Amniotic stem cell (primary cell): ENCODE measurements around the gene PIK3R6.

ENCODE experiments used
- DNase-seq: peaks from one replicate; lab custom pipeline; 2025; lab: John Stamatoyannopoulos, UW

The PIK3R6 gene

GRCh38 chr17:8792646-8793045 is 74.8 kb downstream of the PIK3R6 start:
- DNase-seq, result no peak

DNA sequence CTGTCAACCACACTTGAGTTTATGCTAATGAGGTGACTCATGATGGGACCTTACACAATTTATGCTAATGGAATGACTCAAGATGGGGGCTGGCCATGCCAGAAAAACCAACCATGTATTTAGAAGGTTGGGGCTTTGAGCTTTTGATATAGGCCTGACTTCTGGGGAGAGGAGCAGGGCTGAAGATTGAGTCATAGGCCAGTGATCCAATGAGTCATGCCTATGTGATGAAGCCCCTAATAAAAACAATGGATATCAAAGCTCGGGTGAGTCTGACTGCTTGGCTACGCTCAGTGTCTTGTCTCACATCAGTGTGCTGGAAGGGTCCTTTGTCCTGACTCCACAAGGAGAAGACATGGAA is 75.6 kb downstream of the PIK3R6 start:
- DNase-seq, result no peak

GRCh38 chr17:8791248-8791909 is 76.1 kb downstream of the PIK3R6 start:
- no peak for DNase-seq

- DNase-seq, result no peak
Measured at GRCh38 chr17:8789743-8790142, 77.7 kb downstream of the PIK3R6 start.

DNA sequence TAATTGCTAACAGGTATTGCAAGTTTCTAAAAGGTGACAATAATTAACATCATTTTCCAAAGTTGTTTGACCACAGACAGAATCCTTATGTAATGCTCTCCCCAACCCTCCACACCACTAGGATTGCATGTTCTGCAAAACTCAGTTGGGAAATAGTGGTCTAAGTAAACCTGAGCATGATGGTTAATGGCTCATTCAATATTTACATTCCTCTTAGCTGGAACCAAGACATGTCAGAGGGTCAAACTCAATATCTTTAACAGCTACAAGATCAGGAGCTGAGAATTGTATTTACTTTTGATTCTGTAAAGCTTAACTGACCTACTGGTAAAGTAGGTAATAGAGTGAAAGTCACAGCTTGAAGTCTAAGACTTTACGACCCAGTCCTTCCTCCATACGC is 78.5 kb downstream of the PIK3R6 start:
- DNase-seq, result no peak

DNA sequence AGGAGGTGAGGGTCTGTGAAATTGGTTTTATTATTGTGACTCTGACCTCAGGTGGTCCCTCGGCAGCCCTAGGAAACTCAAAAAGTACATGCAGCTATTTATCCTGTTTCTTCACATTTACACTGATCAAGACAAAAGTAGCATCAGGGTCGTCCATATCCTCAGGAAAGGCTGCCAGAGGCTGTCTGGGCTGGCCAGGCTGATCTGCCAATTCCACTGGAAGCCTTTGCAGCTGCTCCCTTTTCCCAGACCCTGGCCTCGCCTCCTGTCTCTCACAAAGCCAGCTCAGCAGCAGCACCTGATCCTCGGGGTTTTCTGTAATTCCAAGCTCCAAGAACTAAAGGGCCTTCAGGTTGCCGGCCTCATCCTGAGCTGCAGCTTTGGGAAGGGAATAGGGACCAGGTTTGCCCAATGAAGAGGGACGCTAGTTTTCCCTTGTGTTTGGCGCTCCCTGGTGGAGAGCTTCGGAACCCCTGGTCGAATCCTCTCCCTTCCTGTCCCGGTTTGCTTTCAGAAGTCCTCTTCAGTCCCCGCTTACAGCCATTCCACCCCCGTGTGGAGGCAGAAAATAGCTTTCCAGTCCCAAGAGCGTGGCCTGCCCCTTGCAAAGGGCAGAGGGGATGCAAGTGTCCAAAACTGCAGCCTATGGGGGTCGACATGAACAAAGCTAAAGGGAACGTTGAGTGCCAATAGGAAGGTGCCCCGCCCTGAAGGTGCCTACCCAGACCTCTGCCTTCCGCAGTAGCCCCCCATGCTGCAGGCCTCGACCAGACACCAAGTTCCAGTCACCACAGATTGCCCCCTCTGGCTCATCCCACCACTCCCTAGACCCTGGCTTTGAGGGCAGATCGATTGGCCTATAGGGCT is 81.7 kb downstream of the PIK3R6 start:
- DNase-seq, result peak; percentile 10

- no peak for DNase-seq
Measured at GRCh38 chr17:8782176-8782575, 85.3 kb downstream of the PIK3R6 start.

GRCh38 chr17:8781776-8782175 is 85.7 kb downstream of the PIK3R6 start:
- DNase-seq, result no peak

DNA sequence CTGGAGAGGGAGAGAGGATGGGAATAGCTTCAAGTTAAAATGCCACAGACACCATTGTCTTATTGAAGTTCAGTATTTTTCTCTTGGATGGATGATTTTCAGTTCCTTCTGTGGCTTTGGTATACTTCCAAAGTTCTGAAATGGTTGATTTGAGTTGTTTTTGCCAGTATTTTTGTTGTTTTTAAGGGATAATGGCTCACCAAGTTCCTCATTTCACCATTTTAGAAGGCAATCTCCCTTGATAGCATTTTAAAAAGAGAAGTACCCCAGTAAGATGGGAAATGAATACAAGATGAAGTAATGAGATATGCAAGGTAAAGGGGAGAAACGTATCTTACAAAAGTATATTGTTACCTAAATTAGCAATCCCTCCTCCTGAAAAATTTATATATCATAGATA is 90.6 kb downstream of the PIK3R6 start:
- DNase-seq, result no peak

GRCh38 chr17:8776248-8776647 is 91.2 kb downstream of the PIK3R6 start:
- DNase-seq, result no peak

DNA sequence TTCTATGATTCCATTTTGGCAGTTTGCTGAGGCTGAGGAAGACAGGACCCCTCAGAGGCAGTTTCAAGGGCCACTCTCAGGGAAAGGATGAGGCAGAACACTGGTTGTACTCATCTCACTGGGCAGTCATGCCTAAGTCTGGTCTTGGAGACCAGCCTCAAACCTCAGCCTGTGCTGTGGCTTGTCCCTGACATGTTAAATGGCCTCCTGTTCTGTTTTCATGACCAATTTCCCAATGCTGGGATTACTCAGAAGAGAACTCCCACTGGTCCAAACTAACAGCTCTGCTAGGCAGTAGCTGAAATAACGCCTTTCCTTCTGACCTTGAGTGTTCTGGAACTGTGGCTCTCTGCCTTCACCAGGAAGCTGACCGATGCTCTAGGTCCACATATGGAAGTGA is 100.7 kb downstream of the PIK3R6 start:
- DNase-seq, result no peak

DNA sequence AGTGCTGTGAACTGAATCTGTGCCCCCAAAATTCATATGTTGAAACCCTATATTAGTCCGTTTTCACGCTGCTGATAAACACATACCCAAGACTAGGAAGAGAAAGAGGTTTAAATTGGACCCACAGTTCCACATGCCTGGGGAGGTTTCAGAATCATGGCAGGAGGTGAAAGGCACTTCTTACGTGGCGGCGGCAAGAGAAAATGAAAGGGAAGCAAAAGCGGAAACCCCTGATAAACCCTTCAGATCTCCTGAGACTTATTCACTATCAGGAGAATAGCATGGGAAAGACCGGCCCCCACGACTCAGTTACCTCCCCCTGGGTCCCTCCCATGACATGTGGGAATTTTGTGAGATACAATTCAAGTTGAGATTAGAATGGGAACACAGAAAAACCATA is 105.5 kb downstream of the PIK3R6 start:
- DNase-seq, result no peak

DNA sequence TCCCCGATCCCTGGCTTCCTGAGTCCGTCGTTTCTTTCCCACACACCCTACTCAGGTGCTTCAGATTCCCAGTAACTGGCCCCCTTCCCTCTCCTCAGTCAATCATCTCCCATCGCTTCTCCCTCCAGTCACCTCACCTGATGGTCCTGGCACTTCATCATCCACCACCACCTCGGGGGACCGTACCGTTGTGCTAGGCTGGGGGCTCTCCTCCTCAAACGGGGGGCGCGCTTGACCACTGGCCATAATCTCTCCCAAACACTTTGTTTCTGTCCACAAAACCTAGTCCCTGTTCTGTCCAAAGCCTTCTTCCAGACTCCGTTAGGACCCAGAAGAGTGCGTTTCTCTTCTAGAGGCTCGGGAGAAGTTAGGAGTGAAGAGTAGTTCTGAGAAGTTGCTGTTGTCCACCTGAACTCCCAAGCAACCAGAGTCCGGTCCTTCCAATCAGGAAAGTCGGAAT is 109.3 kb downstream of the PIK3R6 start, which contains the start of gene SPDYE4:
Gene SPDYE4 (minus strand): TSS at position 410 of the 460 bp plus-strand sequence. CDS start 164 bp downstream, at position 246.
- DNase-seq, result no peak

DNA sequence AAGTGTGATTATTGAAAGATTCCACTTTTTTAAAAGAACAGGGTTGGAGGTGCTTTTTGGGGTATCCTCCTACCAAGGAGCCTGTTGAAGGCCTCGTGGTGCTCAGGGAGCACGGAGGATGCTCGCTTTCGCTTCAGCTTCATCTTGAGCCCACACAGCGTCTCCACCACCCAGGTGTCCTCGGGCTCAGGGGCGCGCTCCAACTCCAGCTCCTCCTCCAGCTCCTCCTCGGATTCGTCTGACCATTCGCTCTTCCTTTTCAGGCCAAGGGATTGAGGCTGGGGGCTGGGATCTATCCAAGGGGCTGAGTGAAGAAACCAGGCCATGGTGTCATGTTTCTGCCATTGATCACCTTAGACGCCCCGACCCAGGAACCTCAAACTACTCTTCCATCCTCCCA is 110.3 kb downstream of the PIK3R6 start:
- DNase-seq, result no peak

GRCh38 chr17:8755590-8756255 is 111.8 kb downstream of the PIK3R6 start:
- no peak for DNase-seq

DNA sequence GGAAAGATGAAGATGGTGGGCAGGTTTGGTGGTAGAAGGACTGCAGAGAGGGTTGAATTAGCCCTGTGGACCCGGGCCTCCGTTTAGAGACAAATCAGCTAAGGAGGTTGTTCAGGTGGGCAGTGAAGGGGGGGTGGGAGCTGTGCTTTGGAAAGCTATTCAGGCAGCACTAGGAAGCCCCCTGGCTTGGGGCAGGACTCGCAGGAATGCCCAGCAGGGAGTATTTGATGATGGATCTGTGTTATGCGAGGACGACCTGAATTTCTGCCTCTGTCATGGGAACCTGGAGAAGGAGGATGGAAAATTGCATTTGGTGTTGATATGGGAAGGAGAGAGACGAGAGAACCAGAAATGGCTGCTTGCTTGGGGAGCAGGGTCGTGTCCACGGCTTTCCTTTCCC is 112.6 kb downstream of the PIK3R6 start:
- no peak for DNase-seq

DNA sequence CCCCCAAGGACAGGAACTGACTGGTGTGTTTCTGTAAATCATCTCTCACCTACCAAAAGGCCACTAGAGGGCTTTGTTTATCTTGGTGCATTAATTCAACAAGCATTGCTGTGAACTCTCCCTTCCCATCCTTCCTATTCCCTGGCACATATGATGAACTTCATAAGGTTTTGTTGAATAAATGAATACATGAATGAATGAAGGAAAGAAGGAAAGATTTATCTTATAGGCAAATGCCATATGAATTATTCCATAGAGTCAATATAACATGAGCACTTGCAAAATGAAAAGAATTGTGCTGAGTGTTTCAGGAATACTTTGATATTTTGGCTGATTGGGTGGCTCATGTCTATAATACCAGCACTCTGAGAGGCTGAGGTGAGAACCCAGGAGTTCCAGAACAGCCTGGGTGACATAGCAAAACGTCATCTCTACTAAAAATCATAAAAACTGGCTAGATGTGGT is 113.5 kb downstream of the PIK3R6 start:
- DNase-seq, result no peak

DNA sequence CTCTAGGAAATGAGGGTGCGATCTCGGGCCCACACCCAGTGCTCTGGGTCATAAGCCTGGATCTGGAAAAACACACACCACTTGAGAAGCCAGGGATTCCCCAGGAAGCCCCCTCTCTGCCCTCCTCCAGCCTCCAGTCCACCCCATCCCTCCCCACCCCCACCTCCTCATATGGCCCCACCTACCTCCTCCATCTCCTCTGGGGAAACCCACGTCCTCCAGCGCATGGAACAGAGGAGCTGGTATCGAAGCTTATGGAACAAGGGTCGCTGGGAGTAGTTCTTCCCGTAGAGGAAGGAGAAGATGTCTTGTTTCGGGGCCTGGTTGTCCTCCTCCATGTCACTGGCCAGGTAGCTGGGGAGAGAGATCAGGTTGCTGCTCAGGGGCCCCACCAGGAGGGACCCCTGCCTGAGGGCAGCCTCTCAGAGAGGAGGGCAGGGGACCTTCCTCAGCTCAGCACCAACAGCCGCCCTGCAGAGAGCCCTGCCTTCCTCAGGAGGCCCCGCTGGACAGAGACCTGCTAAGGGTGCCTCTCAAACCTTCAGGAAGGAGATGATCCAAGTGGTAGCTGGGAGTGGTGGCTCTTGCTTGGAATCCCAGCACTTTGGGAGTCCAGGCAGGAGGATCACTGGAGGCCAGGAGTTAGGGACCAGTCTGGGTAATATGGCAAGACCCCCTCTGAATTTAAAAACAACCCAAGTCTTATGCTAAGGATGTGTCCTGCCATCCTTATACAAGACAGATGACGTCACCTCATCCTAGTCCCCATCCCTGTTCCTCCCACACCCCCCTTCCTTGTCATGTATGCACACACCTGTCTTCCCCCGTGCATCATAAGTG is 114.1 kb downstream of the PIK3R6 start:
- no peak for DNase-seq
